Measurements from ENCODE around the gene GDAP2.
A peak's percentile ranks its signal among the peaks of the same experiment; 100 is the strongest.
"Not testable (repeated sequence)": the region's sequence is repeated elsewhere in the genome, so short reads cannot be mapped to it uniquely, and the experiment has no call there.

The GDAP2 gene, protein sequence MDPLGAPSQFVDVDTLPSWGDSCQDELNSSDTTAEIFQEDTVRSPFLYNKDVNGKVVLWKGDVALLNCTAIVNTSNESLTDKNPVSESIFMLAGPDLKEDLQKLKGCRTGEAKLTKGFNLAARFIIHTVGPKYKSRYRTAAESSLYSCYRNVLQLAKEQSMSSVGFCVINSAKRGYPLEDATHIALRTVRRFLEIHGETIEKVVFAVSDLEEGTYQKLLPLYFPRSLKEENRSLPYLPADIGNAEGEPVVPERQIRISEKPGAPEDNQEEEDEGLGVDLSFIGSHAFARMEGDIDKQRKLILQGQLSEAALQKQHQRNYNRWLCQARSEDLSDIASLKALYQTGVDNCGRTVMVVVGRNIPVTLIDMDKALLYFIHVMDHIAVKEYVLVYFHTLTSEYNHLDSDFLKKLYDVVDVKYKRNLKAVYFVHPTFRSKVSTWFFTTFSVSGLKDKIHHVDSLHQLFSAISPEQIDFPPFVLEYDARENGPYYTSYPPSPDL

GRCh38 chr1:117929343-117930172, at the start of gene GDAP2, which contains the start of gene WDR3:
GDAP2 (minus strand) TSS chr1:117929621; CDS start chr1:117920357, 9,264 bp downstream.
WDR3 (plus strand) TSS chr1:117929739; CDS start chr1:117933320, 3,581 bp downstream.
- peak; percentile 97 for DNase-seq

DNA sequence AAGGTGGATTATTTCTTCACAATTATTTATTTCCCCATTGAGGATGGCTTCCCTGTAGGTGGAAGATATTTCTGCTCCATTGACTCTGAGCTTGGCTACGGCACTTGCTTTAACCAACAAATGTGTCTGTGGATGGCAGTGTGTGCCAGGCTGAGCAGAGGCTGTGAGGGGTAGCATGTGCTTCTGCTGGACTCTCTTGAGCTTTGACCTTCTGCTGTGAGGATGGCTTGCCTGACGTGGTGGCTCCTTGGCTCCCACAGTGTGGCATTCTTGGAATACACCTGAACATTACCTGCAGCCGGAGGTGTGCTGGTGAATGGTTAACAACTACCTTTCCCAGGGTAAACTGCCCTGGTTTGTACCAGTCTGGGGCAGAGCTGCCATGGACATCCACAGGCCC, 47.0 kb upstream of the GDAP2 start:
- no peak for DNase-seq

DNA sequence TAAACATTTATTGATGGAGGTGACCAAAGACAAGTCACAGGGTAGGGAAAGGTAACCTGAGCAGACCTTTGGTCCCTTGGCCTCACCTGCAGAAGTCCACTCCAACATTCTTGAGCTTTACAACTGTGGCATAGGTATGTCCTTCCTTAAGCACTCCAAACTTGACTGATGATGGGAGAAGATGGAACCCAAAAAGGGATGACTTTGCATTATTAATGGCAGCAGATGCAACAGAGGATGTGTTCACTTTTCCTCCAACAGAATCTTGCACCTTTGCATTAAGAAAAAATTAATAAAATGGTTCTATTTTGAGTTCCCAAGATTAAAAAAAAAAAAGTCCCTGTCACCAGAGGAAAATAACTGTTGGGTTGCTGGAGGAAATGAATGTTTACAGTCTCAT, 42.4 kb upstream of the GDAP2 start:
- no peak for DNase-seq

DNA sequence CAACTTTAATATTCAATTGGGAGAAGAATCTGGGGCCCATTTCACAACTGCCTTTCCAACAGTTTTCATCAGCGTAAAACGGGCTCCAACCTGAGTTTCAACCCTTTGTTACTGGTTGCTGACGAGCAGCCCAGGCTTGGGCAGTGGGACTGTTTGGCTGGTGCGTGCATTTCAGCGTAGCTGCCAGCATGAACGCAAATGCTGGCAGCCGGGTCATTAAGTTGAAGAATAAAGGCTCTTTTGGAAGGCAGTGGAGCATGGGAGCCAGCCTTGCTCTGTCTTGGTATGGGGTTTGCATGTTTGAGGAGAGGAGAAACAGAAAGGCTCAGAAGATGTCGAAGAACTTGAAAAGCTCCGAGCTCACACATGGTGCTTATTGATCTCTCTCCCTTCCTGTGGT, 40.8 kb upstream of the GDAP2 start:
- no peak for DNase-seq

- DNase-seq = no peak
Measured at GRCh38 chr1:117967881-117968280, 38.5 kb upstream of the GDAP2 start.

DNA sequence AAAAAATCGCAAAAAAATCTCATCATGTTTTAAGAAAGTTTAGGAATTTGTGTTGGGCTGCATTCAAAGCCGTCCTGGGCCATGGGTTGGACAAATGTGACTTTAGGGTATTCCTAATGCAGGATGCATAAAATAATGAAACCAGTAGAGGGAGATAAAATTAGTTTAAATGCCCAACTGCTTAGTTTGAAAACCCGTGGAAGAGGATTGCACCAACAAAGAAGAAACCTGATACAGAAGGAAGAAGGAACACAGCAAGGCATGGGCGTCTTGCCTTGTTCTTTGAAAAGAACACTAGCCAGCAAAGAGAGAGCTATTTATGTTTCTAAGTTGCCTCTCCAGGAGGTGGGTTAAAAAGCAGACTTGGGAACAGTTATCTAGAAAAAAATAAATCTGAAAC, 38.1 kb upstream of the GDAP2 start:
- no peak for DNase-seq

DNA sequence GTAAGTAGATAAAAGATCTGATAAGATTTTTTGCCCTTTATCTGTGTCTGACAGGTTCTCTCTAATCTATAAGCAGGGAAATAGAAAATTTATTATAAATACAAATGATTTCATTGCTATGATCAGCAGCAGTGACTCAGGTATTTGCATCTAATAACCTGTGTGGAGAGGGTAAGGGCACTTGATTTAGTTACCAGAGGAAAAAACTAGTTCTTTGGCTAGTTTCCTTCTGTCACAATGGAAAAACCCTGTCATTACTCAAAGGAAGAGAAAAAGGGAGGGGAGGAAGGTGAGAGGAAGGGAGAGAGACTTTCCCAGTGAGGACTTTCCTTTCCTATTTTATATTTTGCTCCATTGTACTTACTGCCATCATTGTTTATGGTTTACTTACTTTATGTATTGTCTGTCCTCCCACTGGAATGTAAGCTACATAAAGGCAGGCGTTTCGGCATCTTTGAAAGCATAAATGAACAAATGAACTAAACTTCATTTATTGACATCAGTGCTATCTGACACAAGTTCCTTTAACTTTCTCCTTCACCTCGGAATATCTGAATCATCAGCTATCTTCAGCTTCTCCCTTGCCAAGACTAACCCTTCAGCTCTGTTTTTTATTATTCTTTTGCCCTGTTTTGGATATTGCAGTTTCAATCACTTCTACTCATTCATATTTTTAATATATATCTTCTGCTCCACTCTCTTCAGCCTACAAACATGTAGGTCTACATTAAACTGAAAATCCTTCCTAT, 35.0 kb upstream of the GDAP2 start:
- no peak for DNase-seq

- DNase-seq = no peak
Measured at GRCh38 chr1:117959364-117959763, 29.9 kb upstream of the GDAP2 start.

GRCh38 chr1:117952386-117952785, 23.0 kb upstream of the GDAP2 start:
- DNase-seq = no peak

GRCh38 chr1:117942293-117942692, 12.9 kb upstream of the GDAP2 start:
- no peak for DNase-seq

- DNase-seq = no peak
Measured at GRCh38 chr1:117933769-117934168, 4.3 kb upstream of the GDAP2 start.

- DNase-seq = no peak
Measured at GRCh38 chr1:117932576-117932975, 3.2 kb upstream of the GDAP2 start.

DNA sequence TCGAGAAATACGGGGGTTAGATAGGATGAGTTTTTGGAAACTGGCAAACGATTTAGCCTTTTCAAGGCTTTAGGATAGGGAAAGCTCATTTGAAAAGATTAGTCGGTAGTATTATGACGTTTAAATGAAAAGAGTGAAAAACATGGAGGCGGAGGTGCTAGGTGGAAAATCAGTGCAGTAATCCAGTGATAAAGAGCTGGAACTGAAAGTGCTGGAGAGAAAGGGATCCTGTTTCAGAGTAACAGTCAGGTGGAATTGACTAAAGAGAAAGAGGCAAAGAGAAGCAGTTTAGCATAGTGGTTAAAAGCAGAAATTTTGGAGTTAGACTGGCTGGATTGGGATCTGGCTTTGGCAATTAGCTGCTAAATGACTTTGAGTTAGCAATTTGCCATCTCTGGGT, 1.1 kb upstream of the GDAP2 start:
- no peak for DNase-seq

GRCh38 chr1:117930173-117930447, 689 bp upstream of the GDAP2 start:
- no peak for DNase-seq

DNA sequence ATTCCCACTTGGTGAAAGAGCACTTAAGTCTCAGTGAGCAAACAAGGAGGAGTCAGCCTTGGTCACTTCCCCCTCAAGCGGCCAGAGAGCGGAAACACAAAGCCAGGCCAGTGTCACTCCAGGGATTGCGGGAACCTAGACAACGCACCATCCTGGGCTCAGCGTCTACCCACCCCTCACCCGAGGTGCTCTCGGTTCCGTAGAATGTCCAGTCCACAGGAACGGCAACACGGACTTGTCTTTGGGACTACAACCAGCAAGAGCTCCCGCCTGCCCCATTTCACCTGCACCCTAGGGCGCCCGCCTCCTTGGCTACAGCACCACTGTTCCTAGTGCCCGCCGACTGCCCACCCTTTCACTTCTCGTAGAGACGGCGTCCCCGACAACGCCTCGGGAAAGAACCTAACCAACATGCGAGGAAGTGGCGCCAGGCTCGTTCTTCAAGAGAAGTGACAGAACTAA, 509 bp downstream of the GDAP2 start:
- DNase-seq = peak; percentile 23

- no peak for DNase-seq
Measured at GRCh38 chr1:117925981-117926380, 3.4 kb downstream of the GDAP2 start.

GRCh38 chr1:117922717-117923116, 6.7 kb downstream of the GDAP2 start:
- not testable (repeated sequence) for DNase-seq

- DNase-seq = no peak
Measured at GRCh38 chr1:117921991-117922390, 7.4 kb downstream of the GDAP2 start.

GRCh38 chr1:117919376-117919775, 10.0 kb downstream of the GDAP2 start:
- DNase-seq = no peak

DNA sequence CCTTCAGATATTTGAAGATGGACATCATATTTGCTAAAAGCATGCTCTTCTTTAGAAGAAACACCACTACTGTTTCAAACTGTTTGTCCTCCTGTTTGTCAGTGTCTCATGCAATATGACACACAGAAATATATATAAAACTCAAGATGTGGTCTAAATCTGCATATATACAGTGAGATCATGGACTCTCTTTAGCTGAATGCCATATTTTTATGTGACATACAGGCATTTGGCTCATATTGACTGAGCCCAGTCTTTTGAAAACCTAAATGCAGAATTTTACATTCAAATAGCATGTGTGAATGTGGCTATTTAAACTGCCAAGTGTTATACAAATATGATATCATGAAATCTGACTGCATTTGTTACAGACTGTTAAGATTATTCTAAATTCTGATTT, 18.4 kb downstream of the GDAP2 start:
- no peak for DNase-seq

GRCh38 chr1:117905019-117905418, 24.4 kb downstream of the GDAP2 start:
- DNase-seq = no peak

DNA sequence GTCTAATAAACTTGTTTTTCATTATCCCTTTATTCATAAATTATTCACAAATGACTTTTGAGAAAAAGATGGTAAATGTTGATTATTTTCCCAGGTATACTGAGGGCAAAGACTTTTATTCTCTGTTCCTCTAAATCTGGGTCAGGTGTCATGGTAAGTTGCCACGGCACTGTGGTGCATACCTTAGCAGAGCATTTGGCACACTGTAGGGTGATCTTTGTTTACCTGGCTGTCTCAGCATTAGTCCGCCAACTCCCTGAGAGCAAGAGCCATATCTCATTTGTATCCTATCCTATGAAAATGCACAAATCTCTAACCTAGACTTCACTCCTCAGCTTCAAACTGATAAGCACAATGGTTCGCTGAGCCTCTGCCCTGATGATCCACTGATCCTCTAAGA, 24.9 kb downstream of the GDAP2 start:
- DNase-seq = no peak

DNA sequence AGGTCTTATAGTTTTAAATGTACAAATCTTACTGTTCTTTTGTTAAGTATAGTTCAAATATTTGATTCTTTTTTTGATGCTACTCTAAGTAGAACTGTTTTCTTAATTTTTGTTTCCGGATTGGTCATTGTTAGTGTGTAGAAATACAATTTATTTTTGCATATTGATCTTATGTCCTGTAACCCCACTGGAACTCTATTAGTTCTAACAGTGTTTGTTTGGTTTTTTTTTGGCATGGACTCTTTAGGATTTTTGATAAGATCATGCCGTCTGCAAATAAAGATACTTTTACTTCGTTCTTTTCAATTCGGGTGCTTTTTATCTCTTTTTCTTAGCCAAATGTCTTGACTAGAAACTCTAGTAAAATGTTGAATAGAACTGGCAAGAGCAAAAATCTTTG, 26.5 kb downstream of the GDAP2 start:
- no peak for DNase-seq

All from stimulated activated CD4-positive, alpha-beta T cell treated with anti-CD3 and anti-CD28 coated beads, Interleukin-4, amount 100 ng/mL, for 24 hours (primary cell).